Measurements from ENCODE around the gene GLG1.

The GLG1 gene

GRCh38 chr16:74575807-74576643 is 30.9 kb downstream of the GLG1 start:
- no peak for TF ChIP-seq CTCF (IDR thresholded peaks at IDR 0.05)
- H3K27ac ChIP-seq, result no peak overlapping the region
- H3K4me3 ChIP-seq, result no peak overlapping the region
- no peak for DNase-seq (ENCODE audit: low spot score)

DNA sequence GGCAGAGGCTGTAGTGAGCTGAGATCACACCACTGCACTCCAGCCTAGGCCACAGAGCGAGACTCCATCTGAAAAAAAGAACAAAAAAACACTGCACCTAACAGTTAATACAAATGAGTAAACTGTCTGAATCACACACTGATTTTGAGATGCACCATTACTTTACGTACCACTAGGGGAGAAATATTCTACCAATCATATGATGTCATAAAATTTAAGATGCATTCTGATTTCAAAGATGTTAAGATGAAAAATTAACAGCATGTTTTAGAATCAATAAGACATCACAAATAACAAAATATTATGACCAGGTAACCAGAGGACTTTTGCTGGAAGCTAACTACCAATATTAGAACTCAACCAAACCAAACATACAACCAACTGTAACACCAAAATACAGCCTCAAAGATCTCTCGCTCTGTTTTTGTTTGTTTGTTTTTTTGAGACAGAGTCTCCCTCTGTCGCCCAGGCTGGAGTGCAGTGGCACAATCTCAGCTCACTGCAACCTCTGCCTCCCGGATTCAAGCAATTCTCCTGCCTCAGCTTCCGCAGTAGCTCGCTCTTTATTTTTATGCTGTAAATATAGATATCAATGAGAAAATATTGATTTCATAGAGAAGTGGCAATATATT is 31.6 kb downstream of the GLG1 start:
- Histone ChIP-seq H3K4me3 (no peak overlapping the region), H3K27ac (no peak overlapping the region)
- DNase-seq (ENCODE audit: low spot score), result no peak
- no peak for TF ChIP-seq CTCF (IDR thresholded peaks at IDR 0.05)

GRCh38 chr16:74574146-74574545 is 32.8 kb downstream of the GLG1 start:
- no peak for TF ChIP-seq CTCF (IDR thresholded peaks at IDR 0.05)
- no peak for DNase-seq (ENCODE audit: low spot score)
- no peak overlapping the region for H3K27ac ChIP-seq
- H3K4me3 ChIP-seq, result no peak overlapping the region

- Histone ChIP-seq H3K4me3 (no peak overlapping the region), H3K27ac (no peak overlapping the region)
- DNase-seq (ENCODE audit: low spot score), result no peak
- no peak for TF ChIP-seq CTCF (IDR thresholded peaks at IDR 0.05)
Observed at GRCh38 chr16:74573622-74574021, 33.3 kb downstream of the GLG1 start.

GRCh38 chr16:74570412-74571301 is 36.3 kb downstream of the GLG1 start:
- Histone ChIP-seq H3K4me3 (no peak overlapping the region), H3K27ac (no peak overlapping the region)
- DNase-seq (ENCODE audit: low spot score), result no peak
- TF ChIP-seq CTCF (IDR thresholded peaks at IDR 0.05), result no peak

GRCh38 chr16:74568961-74569631 is 37.8 kb downstream of the GLG1 start:
- Histone ChIP-seq H3K27ac (no peak overlapping the region), H3K4me3 (no peak overlapping the region)
- DNase-seq (ENCODE audit: low spot score), result no peak
- TF ChIP-seq CTCF (IDR thresholded peaks at IDR 0.05), result no peak

Measured in coronary artery (tissue), 2 donors.